ENCODE data around the gene NBAS.
A peak's percentile ranks its signal among the peaks of the same experiment; 100 is the strongest.

Gene NBAS

GRCh38 chr2:15591692-15592463, 30.7 kb upstream of the NBAS start, which contains the start of gene DDX1:
Gene DDX1, plus strand, starts transcription at chr2:15591868. Its CDS starts 66 bp downstream, at chr2:15591934.
- no peaks in the 10 kb centered on the region for H3K27me3 ChIP-seq (ENCODE audit: insufficient read depth, poor library complexity, severe bottlenecking)
- no peaks in the 10 kb centered on the region for H3K9me3 ChIP-seq (ENCODE audit: severe bottlenecking)
- peak within 1 kb of the TSS; percentile 81 for H3K4me3 ChIP-seq (ENCODE audit: severe bottlenecking)
- DNase-seq (ENCODE audit: low spot score) = peak; percentile 85
- H3K4me1 ChIP-seq (ENCODE audit: insufficient read depth, poor library complexity, severe bottlenecking) = peaks cover 5% of the 10 kb centered on the region
- peaks cover 33% of the 10 kb centered on the region for H3K36me3 ChIP-seq (ENCODE audit: low read depth)
- H3K27ac ChIP-seq (ENCODE audit: poor library complexity, severe bottlenecking) = peak within 1 kb of the TSS; percentile 78
- TF ChIP-seq CTCF (IDR thresholded peaks at IDR 0.05; ENCODE audit: poor library complexity, severe bottlenecking) = no peak
- peak; percentile 93 for ATAC-seq (ENCODE audit: low read depth)

GRCh38 chr2:15591373-15591691, 30.2 kb upstream of the NBAS start:
- Histone ChIP-seq H3K27me3 (ENCODE audit: insufficient read depth, poor library complexity, severe bottlenecking) (no peaks in the 10 kb centered on the region), H3K36me3 (ENCODE audit: low read depth) (peaks cover 27% of the 10 kb centered on the region), H3K27ac (ENCODE audit: poor library complexity, severe bottlenecking) (peak overlapping the region; percentile 78), H3K9me3 (ENCODE audit: severe bottlenecking) (no peaks in the 10 kb centered on the region), H3K4me1 (ENCODE audit: insufficient read depth, poor library complexity, severe bottlenecking) (peaks cover 5% of the 10 kb centered on the region), H3K4me3 (ENCODE audit: severe bottlenecking) (peak overlapping the region; percentile 81)
- TF ChIP-seq CTCF (IDR thresholded peaks at IDR 0.05; ENCODE audit: poor library complexity, severe bottlenecking) = no peak
- ATAC-seq (ENCODE audit: low read depth) (peak; percentile 51; the same call in 2 of the 3 replicates), DNase-seq (ENCODE audit: low spot score) (no peak)

- Histone ChIP-seq H3K4me1 (ENCODE audit: insufficient read depth, poor library complexity, severe bottlenecking) (peaks cover 5% of the 10 kb centered on the region), H3K27ac (ENCODE audit: poor library complexity, severe bottlenecking) (no peak overlapping the region), H3K9me3 (ENCODE audit: severe bottlenecking) (no peaks in the 10 kb centered on the region), H3K4me3 (ENCODE audit: severe bottlenecking) (no peak overlapping the region), H3K36me3 (ENCODE audit: low read depth) (peaks cover 4% of the 10 kb centered on the region; the same call in 1 of the 2 replicates), H3K27me3 (ENCODE audit: insufficient read depth, poor library complexity, severe bottlenecking) (no peaks in the 10 kb centered on the region)
- peak; percentile 76 for TF ChIP-seq CTCF (IDR thresholded peaks at IDR 0.05; ENCODE audit: poor library complexity, severe bottlenecking)
- ATAC-seq (ENCODE audit: low read depth) (no peak), DNase-seq (ENCODE audit: low spot score) (no peak)
Measured at GRCh38 chr2:15588329-15588919, 27.3 kb upstream of the NBAS start.

- Histone ChIP-seq H3K27me3 (ENCODE audit: insufficient read depth, poor library complexity, severe bottlenecking) (no peaks in the 10 kb centered on the region), H3K4me3 (ENCODE audit: severe bottlenecking) (no peak overlapping the region), H3K4me1 (ENCODE audit: insufficient read depth, poor library complexity, severe bottlenecking) (peaks cover under 1% of the 10 kb centered on the region), H3K27ac (ENCODE audit: poor library complexity, severe bottlenecking) (no peak overlapping the region), H3K36me3 (ENCODE audit: low read depth) (no peaks in the 10 kb centered on the region), H3K9me3 (ENCODE audit: severe bottlenecking) (no peaks in the 10 kb centered on the region)
- TF ChIP-seq CTCF (IDR thresholded peaks at IDR 0.05; ENCODE audit: poor library complexity, severe bottlenecking) = no peak
- no peak for DNase-seq (ENCODE audit: low spot score)
- ATAC-seq (ENCODE audit: low read depth) = no peak
Measured at GRCh38 chr2:15584767-15585469, 23.8 kb upstream of the NBAS start.
